GM12878 (cell line): Measurements from ENCODE around the gene GBP6.

Experiments used
- CHD2 ChIP-seq: IDR thresholded peaks from 2 replicates; pipeline ENCODE4 v1.6.1; 2011; ENCODE audit warnings: low read depth, low read length, improper control_type of control experiment, borderline replicate concordance
- JUND ChIP-seq: IDR thresholded peaks from 2 replicates; pipeline ENCODE4 v1.6.1; 2012; ENCODE audit warnings: low read depth, mild to moderate bottlenecking, low read length, improper control_type of control experiment, moderate library complexity
- MEF2A ChIP-seq: IDR thresholded peaks from 2 replicates; pipeline ENCODE4 v1.6.1; 2011; ENCODE audit warnings: low read depth, mild to moderate bottlenecking, low read length, moderate library complexity; ENCODE audit not compliant: insufficient read depth
- MYC ChIP-seq: IDR thresholded peaks from 2 replicates; pipeline ENCODE4 v1.6.1; 2011; ENCODE audit warnings: mild to moderate bottlenecking, low read length, moderate library complexity, inconsistent platforms; ENCODE audit not compliant: insufficient read depth, insufficient replicate concordance, insufficient read length, severe bottlenecking
- RAD21 ChIP-seq: IDR thresholded peaks from 2 replicates; pipeline ENCODE4 v1.6.1; 2011; ENCODE audit warnings: mild to moderate bottlenecking, low read depth, low read length, moderate library complexity; ENCODE audit not compliant: insufficient read depth
- RBBP5 ChIP-seq: fragments of 200-600 bp; sonication (generic); conservative IDR thresholded peaks from 2 replicates; pipeline ENCODE4 v1.6.1; 2016
- REST ChIP-seq: IDR thresholded peaks from 2 replicates; pipeline ENCODE4 v1.6.1; 2012; ENCODE audit warnings: mild to moderate bottlenecking, low read depth, low read length
- USF2 ChIP-seq: IDR thresholded peaks from 2 replicates; pipeline ENCODE4 v1.6.1; 2011; ENCODE audit warnings: low read depth, low read length, improper control_type of control experiment, borderline replicate concordance
- TF ChIP-seq, protein P1 (sequence below), 3 experiments: IDR thresholded peaks in 2 of 3; conservative IDR thresholded peaks in 1 of 3; 2 replicates each; pipeline ENCODE4 v1.5.1; 2011; ENCODE audit warnings: low read depth in 3 of 3, low read length in 3 of 3, mild to moderate bottlenecking in 3 of 3, control low read depth in 2 of 3, moderate library complexity in 2 of 3, inconsistent platforms in 1 of 3, mixed read lengths in 1 of 3; ENCODE audit not compliant: control insufficient read depth in 2 of 3, insufficient read depth in 1 of 3; ENCODE audit errors: extremely low read depth in 1 of 3
- TF ChIP-seq, protein P2 (sequence below): fragments of 450-650 bp; IDR thresholded peaks from 2 replicates; pipeline ENCODE4 v1.6.1; 2017; ENCODE audit warnings: mild to moderate bottlenecking

DNA sequence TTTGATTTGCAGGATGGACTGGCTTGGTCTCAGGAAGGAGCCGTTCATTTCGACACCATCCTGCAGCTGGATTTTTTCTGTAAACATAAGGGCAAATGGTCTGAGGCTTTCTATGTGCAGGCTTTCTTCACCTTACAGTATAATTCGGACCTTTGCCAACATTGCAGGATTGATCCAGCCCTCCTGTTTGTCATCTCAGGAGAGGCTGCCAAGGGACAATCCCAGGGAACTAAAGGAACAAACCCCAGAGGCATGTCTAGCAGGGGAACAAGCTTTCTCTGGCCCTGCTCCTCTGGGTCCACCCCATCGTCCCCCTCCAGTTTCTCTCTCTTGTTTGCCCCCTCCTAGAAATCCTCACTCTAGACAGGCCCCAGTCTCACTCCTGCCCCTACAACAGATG lies 24.8 kb upstream of the GBP6 start:
- TF ChIP-seq, protein P1, sequence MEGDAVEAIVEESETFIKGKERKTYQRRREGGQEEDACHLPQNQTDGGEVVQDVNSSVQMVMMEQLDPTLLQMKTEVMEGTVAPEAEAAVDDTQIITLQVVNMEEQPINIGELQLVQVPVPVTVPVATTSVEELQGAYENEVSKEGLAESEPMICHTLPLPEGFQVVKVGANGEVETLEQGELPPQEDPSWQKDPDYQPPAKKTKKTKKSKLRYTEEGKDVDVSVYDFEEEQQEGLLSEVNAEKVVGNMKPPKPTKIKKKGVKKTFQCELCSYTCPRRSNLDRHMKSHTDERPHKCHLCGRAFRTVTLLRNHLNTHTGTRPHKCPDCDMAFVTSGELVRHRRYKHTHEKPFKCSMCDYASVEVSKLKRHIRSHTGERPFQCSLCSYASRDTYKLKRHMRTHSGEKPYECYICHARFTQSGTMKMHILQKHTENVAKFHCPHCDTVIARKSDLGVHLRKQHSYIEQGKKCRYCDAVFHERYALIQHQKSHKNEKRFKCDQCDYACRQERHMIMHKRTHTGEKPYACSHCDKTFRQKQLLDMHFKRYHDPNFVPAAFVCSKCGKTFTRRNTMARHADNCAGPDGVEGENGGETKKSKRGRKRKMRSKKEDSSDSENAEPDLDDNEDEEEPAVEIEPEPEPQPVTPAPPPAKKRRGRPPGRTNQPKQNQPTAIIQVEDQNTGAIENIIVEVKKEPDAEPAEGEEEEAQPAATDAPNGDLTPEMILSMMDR (IDR thresholded peaks at IDR 0.05 in 2 of 3, conservative IDR thresholded peaks at IDR 0.05 in 1 of 3; ENCODE audit: control insufficient read depth in 2 of 3, extremely low read depth in 1 of 3, insufficient read depth in 1 of 3, low read depth in 3 of 3, low read length in 3 of 3) = no peak
- TF ChIP-seq MYC (no peak), RAD21 (no peak), REST (no peak), MEF2A (no peak), JUND (no peak), CHD2 (no peak), RBBP5 (no peak), USF2 (no peak)
- TF ChIP-seq, protein P2, sequence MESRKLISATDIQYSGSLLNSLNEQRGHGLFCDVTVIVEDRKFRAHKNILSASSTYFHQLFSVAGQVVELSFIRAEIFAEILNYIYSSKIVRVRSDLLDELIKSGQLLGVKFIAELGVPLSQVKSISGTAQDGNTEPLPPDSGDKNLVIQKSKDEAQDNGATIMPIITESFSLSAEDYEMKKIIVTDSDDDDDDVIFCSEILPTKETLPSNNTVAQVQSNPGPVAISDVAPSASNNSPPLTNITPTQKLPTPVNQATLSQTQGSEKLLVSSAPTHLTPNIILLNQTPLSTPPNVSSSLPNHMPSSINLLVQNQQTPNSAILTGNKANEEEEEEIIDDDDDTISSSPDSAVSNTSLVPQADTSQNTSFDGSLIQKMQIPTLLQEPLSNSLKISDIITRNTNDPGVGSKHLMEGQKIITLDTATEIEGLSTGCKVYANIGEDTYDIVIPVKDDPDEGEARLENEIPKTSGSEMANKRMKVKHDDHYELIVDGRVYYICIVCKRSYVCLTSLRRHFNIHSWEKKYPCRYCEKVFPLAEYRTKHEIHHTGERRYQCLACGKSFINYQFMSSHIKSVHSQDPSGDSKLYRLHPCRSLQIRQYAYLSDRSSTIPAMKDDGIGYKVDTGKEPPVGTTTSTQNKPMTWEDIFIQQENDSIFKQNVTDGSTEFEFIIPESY = no peak
